GM15510 (cell line): ENCODE results near the gene CIT.

Experiments used
- POLR2A ChIP-seq: IDR thresholded peaks from 3 replicates; pipeline ENCODE4 v1.6.1; 2011; ENCODE audit warnings: borderline replicate concordance; ENCODE audit not compliant: insufficient read length; ENCODE audit errors: extremely low read depth

CIT gene

DNA sequence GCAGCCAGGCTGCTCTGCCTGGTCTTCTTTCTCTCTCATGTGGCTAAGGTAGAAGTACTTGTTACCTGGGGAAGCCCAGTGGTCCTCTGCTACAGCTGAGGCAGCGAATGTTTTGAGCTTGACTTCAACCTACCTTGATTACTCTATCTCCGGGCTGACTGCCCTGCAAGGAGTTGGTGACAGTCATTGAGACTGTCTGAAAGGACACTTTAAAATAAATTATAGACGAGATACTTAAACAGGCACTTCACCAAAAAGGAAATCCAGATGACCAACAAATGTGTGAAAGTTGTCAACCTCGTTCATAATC lies 474 bp upstream of the CIT start:
- TF ChIP-seq POLR2A: no peak

DNA sequence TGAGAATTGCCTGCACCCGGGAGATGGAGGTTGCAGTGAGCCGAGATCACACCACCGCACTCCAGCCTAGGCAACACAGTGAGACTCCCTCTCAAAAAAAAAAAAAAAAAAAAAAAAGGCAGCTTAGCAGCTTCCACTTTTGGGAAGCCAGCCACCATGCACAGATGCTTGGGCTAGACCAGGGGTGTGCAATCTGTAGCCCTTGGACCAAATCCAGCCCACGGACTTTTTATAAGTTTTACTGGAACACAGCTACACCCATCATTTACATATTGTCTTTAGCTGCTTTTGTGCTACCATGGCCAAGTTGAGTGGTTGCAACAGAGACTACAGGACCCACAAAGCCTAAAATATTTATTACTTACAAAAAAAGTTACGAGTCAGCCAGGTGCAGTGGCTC lies 6.7 kb downstream of the CIT start:
- TF ChIP-seq POLR2A: no peak

- no peak for TF ChIP-seq POLR2A
Measured at GRCh38 chr12:119869720-119870119, 7.4 kb downstream of the CIT start.

- no peak for TF ChIP-seq POLR2A
Measured at GRCh38 chr12:119868992-119869391, 8.1 kb downstream of the CIT start.

GRCh38 chr12:119864591-119864990 lies 12.5 kb downstream of the CIT start:
- no peak for TF ChIP-seq POLR2A

DNA sequence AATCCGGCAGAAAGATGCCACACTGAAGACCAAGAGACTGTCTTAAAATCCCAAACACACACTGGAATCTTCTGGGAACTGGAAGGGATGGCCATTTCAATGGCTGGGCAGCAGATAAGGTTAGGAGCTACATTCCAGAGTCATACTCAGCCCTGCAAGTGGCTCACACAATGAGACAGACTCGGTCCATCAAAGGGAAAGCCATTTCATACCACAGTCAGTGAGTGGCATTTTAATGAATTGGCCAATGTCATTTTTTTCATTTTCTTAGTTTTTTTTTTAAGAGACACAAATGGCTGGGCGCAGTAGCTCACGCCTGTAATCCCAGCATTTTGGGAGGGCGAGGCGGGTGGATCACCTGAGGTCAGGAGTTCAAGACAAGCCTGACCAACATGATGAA lies 17.9 kb downstream of the CIT start:
- TF ChIP-seq POLR2A: no peak

- TF ChIP-seq POLR2A: no peak
Measured at GRCh38 chr12:119857041-119857591, 20.0 kb downstream of the CIT start.

GRCh38 chr12:119850330-119850729 lies 26.8 kb downstream of the CIT start:
- no peak for TF ChIP-seq POLR2A

DNA sequence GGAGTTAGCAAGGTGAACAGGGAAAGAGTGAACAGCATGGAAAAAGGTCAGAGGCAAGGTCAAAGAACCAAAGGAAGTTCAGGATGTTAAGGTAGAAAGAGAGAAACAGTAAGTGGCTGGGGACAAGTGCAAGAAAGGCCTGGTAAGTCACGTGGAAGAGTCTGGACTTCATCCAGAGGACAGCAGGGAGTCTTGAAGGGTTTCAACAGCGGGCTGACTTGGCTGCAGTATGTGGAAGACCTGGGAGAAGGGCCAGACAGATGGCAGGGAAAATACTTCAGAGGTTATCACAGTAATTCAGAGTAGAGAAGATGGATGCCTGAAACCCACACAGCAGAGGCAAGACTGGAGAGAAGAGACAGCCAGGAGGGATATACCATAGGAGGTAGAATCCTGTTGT lies 34.0 kb downstream of the CIT start:
- no peak for TF ChIP-seq POLR2A

GRCh38 chr12:119842380-119842779 lies 34.7 kb downstream of the CIT start:
- TF ChIP-seq POLR2A: no peak

DNA sequence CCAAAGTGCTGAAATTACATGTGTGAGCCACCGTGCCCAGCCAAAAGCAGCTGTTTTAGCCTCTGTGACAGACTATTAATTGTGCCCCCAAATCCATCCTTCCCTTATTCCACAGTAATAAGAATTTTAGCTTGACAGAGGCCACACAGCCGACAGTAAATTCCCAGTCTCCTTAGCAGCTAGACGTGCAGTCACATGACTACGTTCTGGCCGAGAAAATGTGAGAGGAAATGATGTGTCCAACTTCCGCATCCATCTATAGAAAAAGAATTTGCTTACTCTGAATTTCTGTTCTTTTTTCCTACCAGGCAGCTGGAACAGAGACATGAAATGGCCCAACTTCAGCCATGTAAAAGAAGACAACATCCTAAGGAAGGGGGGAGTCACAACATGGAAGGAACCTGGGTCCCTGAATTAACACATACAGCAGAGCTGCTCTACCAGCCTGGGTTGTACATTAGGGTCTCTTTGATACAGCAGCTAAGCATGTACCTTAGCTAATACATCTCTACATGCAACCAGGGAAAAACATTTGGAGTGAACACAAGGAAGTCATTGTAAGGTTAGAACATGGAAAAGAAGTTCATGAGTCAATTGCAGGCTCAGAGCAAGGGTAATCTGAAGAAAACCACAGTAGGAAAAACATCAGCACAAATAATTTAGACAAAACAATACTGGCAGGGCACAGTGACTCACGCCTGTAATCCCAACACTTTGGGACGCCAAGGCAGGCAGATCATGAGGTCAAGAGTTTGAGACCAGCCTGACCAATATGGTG lies 35.5 kb downstream of the CIT start:
- no peak for TF ChIP-seq POLR2A

GRCh38 chr12:119840582-119840981 lies 36.5 kb downstream of the CIT start:
- TF ChIP-seq POLR2A: no peak

- no peak for TF ChIP-seq POLR2A
Measured at GRCh38 chr12:119840168-119840567, 37.0 kb downstream of the CIT start.

GRCh38 chr12:119838826-119839600 lies 38.1 kb downstream of the CIT start:
- no peak for TF ChIP-seq POLR2A

- no peak for TF ChIP-seq POLR2A
Measured at GRCh38 chr12:119836781-119837180, 40.3 kb downstream of the CIT start.

GRCh38 chr12:119835068-119835467 lies 42.1 kb downstream of the CIT start:
- TF ChIP-seq POLR2A: no peak
